Endothelial cell of umbilical vein (primary cell): ENCODE results near the gene LCP1. TPM values are rescaled to one million over a fixed set of nuclear protein-coding genes. Genes with fewer than 3 reads are reported as not detected.

Experiments
- BruUV-seq: library from RNA; stranded (reverse); fragments of 400-500 nt; replicated peaks from 2 replicates; lab custom pipeline; 2021; lab: Mats Ljungman, UMichigan
- CTCF ChIA-PET: fragments of 300-600, 350-600 bp; sonication (Branson Sonifier 250); formaldehyde crosslinking; loops from one replicate; lab custom pipeline; 2021; ENCODE audit warnings: antibody characterized with exemption, inconsistent platforms; lab: Charles Lee
- POLR2A ChIA-PET: fragments of 300-600, 350-600 bp; sonication (Branson Sonifier 250); formaldehyde crosslinking; loops from one replicate; lab custom pipeline; 2021; ENCODE audit warnings: antibody characterized with exemption, inconsistent platforms; lab: Charles Lee
- DNase-seq: peaks from one replicate; pipeline ENCODE4 v3.0.0-alpha.2; 2011; ENCODE audit warnings: low read depth, low spot score
- FAIRE-seq: peaks from 2 replicates; lab custom pipeline; 2011; peaks lifted over from hg19 to GRCh38; lab: Jason Lieb, UNC
- H2AFZ ChIP-seq: 2 replicates; pipeline ENCODE4 v1.6.0; 2012; ENCODE audit warnings: low read depth, low read length, control low read depth, inconsistent platforms
- H3K27ac ChIP-seq: 2 replicates; pipeline ENCODE4 v1.5.1; 2011; ENCODE audit warnings: low read depth, mild to moderate bottlenecking, control low read depth, low read length, moderate library complexity; ENCODE audit not compliant: insufficient read depth
- H3K27me3 ChIP-seq, 2 experiments: 2 replicates each; pipeline versions ENCODE4 v1.6.0 to v1.6.1; 2011; ENCODE audit warnings: low read length in 2 of 2, mixed read lengths in 1 of 2; ENCODE audit not compliant: control insufficient read depth in 2 of 2, insufficient read depth in 2 of 2
- H3K36me3 ChIP-seq, 2 experiments: 2 replicates in 1 of 2; 3 replicates in 1 of 2; pipeline ENCODE4 v1.5.1; 2011; ENCODE audit warnings: low read length in 2 of 2, mild to moderate bottlenecking in 1 of 2, moderate library complexity in 1 of 2; ENCODE audit not compliant: control insufficient read depth in 2 of 2, insufficient read depth in 2 of 2; ENCODE audit errors: extremely low read depth in 1 of 2
- H3K4me1 ChIP-seq: 3 replicates; pipeline ENCODE4 v1.5.1; 2011; ENCODE audit warnings: mild to moderate bottlenecking, low read length; ENCODE audit not compliant: control insufficient read depth, insufficient read depth; ENCODE audit errors: extremely low read depth
- H3K4me2 ChIP-seq: 2 replicates; pipeline ENCODE4 v1.6.1; 2011; ENCODE audit warnings: low read length, control low read depth, mixed read lengths; ENCODE audit not compliant: insufficient read depth
- H3K4me3 ChIP-seq, 3 experiments: fragments of 200-600 bp in 1 of 3; sonication (generic), shearing (Covaris generic) in 1 of 3; replicated peaks in 1 of 3; 2 replicates each; pipeline ENCODE4 v1.5.1; 2011 to 2016; ENCODE audit warnings: control low read depth in 3 of 3, low read length in 3 of 3, mild to moderate bottlenecking in 2 of 3, inconsistent platforms in 1 of 3, low read depth in 1 of 3, moderate library complexity in 1 of 3; ENCODE audit not compliant: insufficient read depth in 1 of 3
- H3K79me2 ChIP-seq: 2 replicates; pipeline ENCODE4 v1.6.0; 2012; ENCODE audit warnings: low read length, inconsistent platforms; ENCODE audit not compliant: control insufficient read depth, insufficient read depth
- H3K9ac ChIP-seq: replicated peaks from 2 replicates; pipeline ENCODE3; 2011; ENCODE audit warnings: low read length, control low read depth; ENCODE audit not compliant: insufficient read depth; ENCODE audit errors: extremely low read depth
- H3K9me1 ChIP-seq: replicated peaks from 3 replicates; pipeline ENCODE4 v1.6.0; 2011; ENCODE audit warnings: mild to moderate bottlenecking, low read length; ENCODE audit not compliant: control insufficient read depth, insufficient read depth; ENCODE audit errors: extremely low read depth
- H3K9me3 ChIP-seq: replicated peaks from 2 replicates; pipeline ENCODE4 v1.5.1; 2012; ENCODE audit warnings: low read length, inconsistent platforms; ENCODE audit not compliant: control insufficient read depth, insufficient read depth
- H4K20me1 ChIP-seq: replicated peaks from 2 replicates; pipeline ENCODE3; 2011; ENCODE audit warnings: mild to moderate bottlenecking, low read length; ENCODE audit not compliant: control insufficient read depth, insufficient read depth; ENCODE audit errors: extremely low read depth
- EZH2 ChIP-seq: IDR thresholded peaks from 2 replicates; pipeline ENCODE4 v1.6.1; 2012; ENCODE audit warnings: borderline replicate concordance, low read depth, mild to moderate bottlenecking, moderate library complexity, low read length, inconsistent platforms; ENCODE audit not compliant: severe bottlenecking
- FOS ChIP-seq: IDR thresholded peaks from 2 replicates; pipeline ENCODE4 v1.6.1; 2011; ENCODE audit warnings: mild to moderate bottlenecking, low read length, moderate library complexity, borderline replicate concordance; ENCODE audit not compliant: insufficient read depth
- GATA2 ChIP-seq: IDR thresholded peaks from 2 replicates; pipeline ENCODE4 v1.7.0; 2011; ENCODE audit warnings: low read depth, mild to moderate bottlenecking, moderate library complexity, mixed read lengths, low read length; ENCODE audit not compliant: insufficient read length, insufficient read depth
- JUN ChIP-seq: IDR thresholded peaks from 2 replicates; pipeline ENCODE4 v1.6.1; 2011; ENCODE audit warnings: borderline replicate concordance, low read depth; ENCODE audit not compliant: insufficient read length, insufficient read depth
- MYC ChIP-seq: IDR thresholded peaks from one replicate; pipeline ENCODE4 v1.6.1; 2011; ENCODE audit warnings: mild to moderate bottlenecking, low read depth, low read length
- POLR2A ChIP-seq: IDR thresholded peaks from 2 replicates; pipeline ENCODE4 v1.6.1; 2012; ENCODE audit warnings: low read depth, mild to moderate bottlenecking, control low read depth, low read length
- POLR2AphosphoS5 ChIP-seq: IDR thresholded peaks from 2 replicates; pipeline ENCODE4 v1.6.1; 2012; ENCODE audit warnings: low read depth, mild to moderate bottlenecking, control low read depth, low read length, moderate library complexity; ENCODE audit not compliant: insufficient read depth
- dilution Hi-C: fragments of 300-500 bp; cut with MboI; formaldehyde crosslinking; loops from one replicate; pipeline ENCODE4 v1.15.0; 2019; ENCODE audit warnings: low sequenced_read_pairs; ENCODE audit not compliant: extremely low pct_ligation_motif_present
- intact Hi-C: fragments of 100-400 bp; cut with micrococcal nuclease; formaldehyde crosslinking; loops from one replicate; pipeline ENCODE4 v1.10.0; 2022
- polyA plus RNA-seq, 4 experiments: library from polyadenylated mRNA; depleted of rRNA in 3 of 4; stranded (reverse) in 3 of 4; unstranded in 1 of 4; fragments of >200 nt; gene quantifications; 2 replicates each; pipeline versions ENCODE4 v1.2.1 to v1.2.3, GENCODE V29; 2011 to 2012; ENCODE audit warnings: missing spikeins in 1 of 4
- total RNA-seq: library from RNA; stranded (reverse); gene quantifications from 2 replicates; pipeline ENCODE4 v1.2.3, GENCODE V29; 2021
- TF ChIP-seq, protein P1 (sequence below): IDR thresholded peaks from 2 replicates; pipeline ENCODE4 v1.6.1; 2011; ENCODE audit not compliant: insufficient read depth, insufficient read length
- TF ChIP-seq, protein P2 (sequence below), 2 donors: IDR thresholded peaks; 1 replicate in 1 of 2; 2 replicates in 1 of 2; pipeline ENCODE4 v1.5.1; 2011; ENCODE audit warnings: low read length in 2 of 2, mild to moderate bottlenecking in 2 of 2, moderate library complexity in 2 of 2, control low read depth in 1 of 2, inconsistent platforms in 1 of 2, low read depth in 1 of 2; ENCODE audit not compliant: insufficient read depth in 1 of 2; ENCODE audit errors: extremely low read depth in 1 of 2

The LCP1 gene
- total and polyA plus RNA-seq, 2 donors (not counting 3 experiments of a cell fraction or from before 2014, with no cell fraction given), result 0.18 to 0.38 TPM

- Histone ChIP-seq H3K4me1 (no peaks in the 10 kb centered on the region), H3K4me3 (no peak overlapping the region), H3K9me3 (no peaks in the 10 kb centered on the region), H4K20me1 (no peaks in the 10 kb centered on the region), H3K9me1 (no peaks in the 10 kb centered on the region), H3K27ac (no peak overlapping the region), H3K9ac (no peak overlapping the region), H3K36me3 (no peaks in the 10 kb centered on the region), H2AFZ (no peak overlapping the region), H3K4me2 (no peak overlapping the region), H3K79me2 (no peaks in the 10 kb centered on the region), H3K27me3 (peaks cover 8 to 32% of the 10 kb centered on the region in 2 experiments)
- intact Hi-C loops, result no loop called here
- ChIA-PET CTCF (interaction anchor here (0.8 to 3.5 kb wide), 5 partner anchors 11 to 550 kb away, joined by 3 to 13 read pairs (median 5); no protein-coding TSS in a partner anchor), POLR2A (no interaction called here)
- TF ChIP-seq GATA2 (no peak), JUN (no peak), POLR2AphosphoS5 (no peak), FOS (no peak), POLR2A (no peak), EZH2 (no peak), MYC (no peak)
- TF ChIP-seq, protein P1, sequence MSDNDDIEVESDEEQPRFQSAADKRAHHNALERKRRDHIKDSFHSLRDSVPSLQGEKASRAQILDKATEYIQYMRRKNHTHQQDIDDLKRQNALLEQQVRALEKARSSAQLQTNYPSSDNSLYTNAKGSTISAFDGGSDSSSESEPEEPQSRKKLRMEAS, result no peak
- TF ChIP-seq, protein P2, sequence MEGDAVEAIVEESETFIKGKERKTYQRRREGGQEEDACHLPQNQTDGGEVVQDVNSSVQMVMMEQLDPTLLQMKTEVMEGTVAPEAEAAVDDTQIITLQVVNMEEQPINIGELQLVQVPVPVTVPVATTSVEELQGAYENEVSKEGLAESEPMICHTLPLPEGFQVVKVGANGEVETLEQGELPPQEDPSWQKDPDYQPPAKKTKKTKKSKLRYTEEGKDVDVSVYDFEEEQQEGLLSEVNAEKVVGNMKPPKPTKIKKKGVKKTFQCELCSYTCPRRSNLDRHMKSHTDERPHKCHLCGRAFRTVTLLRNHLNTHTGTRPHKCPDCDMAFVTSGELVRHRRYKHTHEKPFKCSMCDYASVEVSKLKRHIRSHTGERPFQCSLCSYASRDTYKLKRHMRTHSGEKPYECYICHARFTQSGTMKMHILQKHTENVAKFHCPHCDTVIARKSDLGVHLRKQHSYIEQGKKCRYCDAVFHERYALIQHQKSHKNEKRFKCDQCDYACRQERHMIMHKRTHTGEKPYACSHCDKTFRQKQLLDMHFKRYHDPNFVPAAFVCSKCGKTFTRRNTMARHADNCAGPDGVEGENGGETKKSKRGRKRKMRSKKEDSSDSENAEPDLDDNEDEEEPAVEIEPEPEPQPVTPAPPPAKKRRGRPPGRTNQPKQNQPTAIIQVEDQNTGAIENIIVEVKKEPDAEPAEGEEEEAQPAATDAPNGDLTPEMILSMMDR (IDR thresholded peaks at IDR 0.05; ENCODE audit: extremely low read depth in 1 of 2, insufficient read depth in 1 of 2, low read depth in 1 of 2, low read length in 2 of 2), result no peak
- BruUV-seq, result no TSS peak
- FAIRE-seq, result no peak
- no peak for DNase-seq
- dilution Hi-C loops, result no loop called here
Measured at GRCh38 chr13:46170687-46171086, 11.3 kb downstream of the LCP1 start.
